ENCODE measurements around the gene DLX1.
"Not testable (repeated sequence)": the region's sequence is repeated elsewhere in the genome, so short reads cannot be mapped to it uniquely, and the experiment has no call there.

The DLX1 gene

DNA sequence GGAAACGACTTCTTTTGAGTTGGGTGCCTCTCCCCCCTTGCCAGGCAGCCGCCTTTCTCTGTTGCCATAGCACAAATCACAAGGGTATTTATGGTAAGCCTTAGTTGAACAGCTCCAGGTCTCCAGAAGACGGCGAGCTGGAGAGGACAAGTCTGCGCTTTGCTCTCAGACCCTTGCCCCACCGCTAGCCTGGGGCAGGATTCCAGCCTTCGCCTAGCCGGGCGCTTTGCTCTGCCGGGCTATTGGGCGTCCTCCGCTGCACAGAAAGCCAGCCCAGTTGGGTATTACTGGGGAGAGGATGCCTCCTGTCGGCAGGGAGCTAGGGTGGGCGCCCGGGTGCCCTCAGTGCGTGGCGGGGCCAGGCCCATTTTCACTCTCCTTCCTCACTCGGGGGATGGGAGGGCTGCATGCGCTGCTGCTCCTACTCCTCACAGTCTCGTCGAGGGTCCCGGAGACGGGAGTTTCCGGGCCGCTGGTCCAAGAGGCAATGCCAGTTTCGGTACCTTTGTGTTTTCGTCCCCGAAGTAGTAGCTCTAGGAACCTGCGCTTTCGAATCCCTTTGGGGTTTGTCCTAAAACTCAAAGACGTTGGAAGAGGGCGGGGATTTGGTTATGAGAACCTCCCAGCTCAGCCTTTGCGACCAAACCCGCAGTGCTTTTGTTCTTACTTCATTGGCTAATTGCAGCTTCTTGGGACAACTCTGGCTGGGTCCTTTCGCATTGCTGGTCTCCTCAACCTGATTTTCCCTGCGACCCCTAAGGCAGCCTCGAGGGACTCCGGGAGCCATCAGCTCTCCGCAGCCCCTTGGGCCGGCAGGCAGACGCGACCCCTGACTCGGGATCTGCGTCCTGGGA lies 21.0 kb downstream of the DLX1 start:
- TF ChIP-seq, protein P1, sequence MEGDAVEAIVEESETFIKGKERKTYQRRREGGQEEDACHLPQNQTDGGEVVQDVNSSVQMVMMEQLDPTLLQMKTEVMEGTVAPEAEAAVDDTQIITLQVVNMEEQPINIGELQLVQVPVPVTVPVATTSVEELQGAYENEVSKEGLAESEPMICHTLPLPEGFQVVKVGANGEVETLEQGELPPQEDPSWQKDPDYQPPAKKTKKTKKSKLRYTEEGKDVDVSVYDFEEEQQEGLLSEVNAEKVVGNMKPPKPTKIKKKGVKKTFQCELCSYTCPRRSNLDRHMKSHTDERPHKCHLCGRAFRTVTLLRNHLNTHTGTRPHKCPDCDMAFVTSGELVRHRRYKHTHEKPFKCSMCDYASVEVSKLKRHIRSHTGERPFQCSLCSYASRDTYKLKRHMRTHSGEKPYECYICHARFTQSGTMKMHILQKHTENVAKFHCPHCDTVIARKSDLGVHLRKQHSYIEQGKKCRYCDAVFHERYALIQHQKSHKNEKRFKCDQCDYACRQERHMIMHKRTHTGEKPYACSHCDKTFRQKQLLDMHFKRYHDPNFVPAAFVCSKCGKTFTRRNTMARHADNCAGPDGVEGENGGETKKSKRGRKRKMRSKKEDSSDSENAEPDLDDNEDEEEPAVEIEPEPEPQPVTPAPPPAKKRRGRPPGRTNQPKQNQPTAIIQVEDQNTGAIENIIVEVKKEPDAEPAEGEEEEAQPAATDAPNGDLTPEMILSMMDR (IDR thresholded peaks at IDR 0.05; ENCODE audit: low read depth, low read length), result peak; percentile 47; the same call in 1 of the 2 replicates
- H3K4me3 ChIP-seq (ENCODE audit: low read depth, low read length), result peak overlapping the region; percentile 55

DNA sequence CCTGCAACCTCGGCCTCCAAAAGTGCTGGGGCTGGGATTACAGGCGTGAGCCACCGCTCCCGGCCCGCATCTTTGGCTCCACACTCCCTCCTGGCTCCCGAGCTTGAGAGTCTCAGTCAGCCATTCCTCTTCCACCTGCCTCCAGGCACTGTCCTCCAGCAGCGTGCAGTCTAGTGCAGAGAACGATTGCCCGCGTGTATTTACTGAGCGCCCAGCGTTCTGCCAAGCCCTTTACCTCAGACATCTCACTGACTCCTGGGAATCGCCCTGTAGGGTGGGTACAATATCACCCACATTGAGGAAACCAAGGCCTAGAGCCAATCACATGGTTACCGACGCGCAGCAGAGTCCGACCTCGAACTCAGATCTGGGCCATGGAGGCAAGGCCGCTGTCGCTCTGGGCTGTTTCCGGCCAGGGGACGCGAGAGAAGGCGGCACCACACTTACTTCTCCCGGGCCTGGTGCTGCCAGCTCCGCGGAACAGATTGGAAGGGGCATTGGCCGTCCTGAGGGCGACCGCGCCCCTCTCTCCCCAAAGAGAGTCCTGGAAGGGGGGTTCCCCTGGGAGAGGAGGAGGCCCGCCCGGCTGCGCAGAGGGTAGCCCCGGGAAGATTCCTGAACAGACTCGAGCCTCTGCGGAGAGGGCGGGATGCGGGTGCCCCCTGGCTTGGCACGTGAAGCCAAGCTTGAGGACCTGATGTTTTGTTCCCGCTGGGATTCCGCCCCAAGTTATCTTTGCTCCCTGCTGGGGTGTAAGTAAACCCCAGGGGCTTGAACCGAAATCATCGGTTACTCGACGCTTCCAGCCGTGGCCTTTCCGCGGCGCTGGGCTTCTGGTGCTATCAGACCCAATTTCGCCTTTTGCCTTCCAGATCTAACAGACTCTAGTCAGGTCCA lies 22.6 kb downstream of the DLX1 start:
- no peak overlapping the region for H3K4me3 ChIP-seq (ENCODE audit: low read depth, low read length)
- TF ChIP-seq, protein P1 (IDR thresholded peaks at IDR 0.05; ENCODE audit: low read depth, low read length), result no peak

DNA sequence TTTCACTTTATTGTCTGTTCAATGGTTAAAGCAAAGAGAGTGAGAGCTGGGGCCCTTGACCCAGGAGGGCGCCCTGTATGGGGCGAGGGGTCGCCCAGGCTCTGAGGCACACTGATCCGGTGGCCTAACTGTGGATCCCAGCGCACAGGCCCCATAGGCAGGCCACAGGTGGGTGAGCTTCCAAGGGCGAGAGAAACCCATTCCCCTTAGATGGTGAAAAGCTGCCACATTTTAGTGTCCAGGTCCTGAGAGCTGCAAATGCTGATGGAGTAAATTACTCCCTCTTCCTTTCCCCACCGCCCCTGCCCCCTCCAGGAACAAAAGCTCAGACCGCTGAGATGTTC lies 23.3 kb downstream of the DLX1 start:
- no peak overlapping the region for H3K4me3 ChIP-seq (ENCODE audit: low read depth, low read length)
- TF ChIP-seq, protein P1 (IDR thresholded peaks at IDR 0.05; ENCODE audit: low read depth, low read length), result no peak

DNA sequence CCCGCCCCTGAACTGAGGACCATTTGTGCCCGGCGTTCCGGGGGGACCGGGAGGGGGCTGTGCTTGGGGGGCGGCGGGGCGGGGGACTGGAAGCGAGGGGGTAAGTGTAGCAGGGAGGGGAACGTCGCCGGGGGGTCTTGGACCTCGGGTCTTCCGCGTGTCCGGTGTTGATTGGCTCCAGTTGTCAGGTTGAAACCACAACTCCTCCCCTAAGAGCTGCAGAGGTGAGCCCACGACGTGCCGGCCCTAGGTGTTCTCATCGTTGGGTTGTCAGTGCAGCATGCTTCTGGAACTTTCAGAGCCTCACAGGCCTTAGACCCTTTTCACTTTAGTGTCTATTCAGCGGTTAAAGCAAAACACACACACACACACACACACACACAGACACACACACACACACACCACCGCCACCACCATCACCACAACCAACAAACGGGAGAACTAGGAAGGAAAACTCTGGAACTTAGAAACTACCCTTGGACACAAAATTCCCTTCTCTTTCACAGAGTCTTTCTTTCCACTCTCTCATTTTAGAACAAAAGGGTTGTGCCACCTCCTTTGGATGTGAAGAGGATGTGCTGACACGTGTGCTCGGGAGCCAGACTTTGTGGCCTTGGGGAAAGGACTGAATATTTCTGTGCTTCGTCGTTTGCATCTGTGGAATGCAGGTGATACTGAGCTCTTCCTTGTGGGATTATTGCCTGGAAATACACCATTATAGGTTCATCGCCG lies 24.1 kb downstream of the DLX1 start:
- no peak overlapping the region for H3K4me3 ChIP-seq (ENCODE audit: low read depth, low read length)
- TF ChIP-seq, protein P1 (IDR thresholded peaks at IDR 0.05; ENCODE audit: low read depth, low read length), result no peak

DNA sequence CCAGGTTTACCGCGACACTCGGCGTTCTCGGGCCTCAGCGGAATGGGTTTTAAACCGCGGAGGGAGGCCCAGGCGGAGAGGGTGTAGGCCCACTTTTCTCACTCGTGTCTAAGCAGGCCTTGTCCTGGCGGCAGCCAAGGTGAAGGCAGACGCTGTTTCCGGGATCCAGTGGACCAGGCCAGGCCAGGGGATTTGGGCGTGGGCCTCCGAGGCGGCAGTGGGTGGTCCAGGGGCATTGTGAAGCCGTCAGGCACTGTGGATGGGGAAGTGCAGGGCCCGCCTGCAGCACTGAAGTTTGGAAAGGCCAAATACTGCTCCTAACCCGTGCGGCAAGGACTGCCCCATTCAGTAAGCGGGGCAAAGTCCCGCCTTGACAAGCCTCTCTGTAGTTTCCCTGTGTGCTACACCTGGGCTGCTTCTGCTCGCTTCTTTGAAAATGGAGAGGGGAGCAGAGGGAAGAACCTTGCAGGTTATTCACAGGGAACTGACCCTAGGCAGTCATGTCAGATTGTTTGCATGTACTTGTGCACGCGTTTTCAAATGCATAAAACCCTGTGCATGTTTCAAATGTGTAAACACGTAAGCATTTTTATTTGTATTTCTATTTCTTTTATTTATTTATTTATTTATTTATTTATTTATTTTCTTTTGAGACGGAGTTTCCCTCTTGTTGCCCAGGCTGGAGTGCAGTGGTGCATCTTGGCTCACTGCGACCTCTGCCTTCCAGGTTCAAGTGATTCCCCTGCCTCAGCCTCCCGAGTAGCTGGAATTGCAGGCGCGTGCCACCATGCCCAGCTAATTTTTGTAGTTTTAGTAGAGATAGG lies 24.9 kb downstream of the DLX1 start:
- H3K4me3 ChIP-seq (ENCODE audit: low read depth, low read length), result no peak overlapping the region
- TF ChIP-seq, protein P1 (IDR thresholded peaks at IDR 0.05; ENCODE audit: low read depth, low read length), result no peak

DNA sequence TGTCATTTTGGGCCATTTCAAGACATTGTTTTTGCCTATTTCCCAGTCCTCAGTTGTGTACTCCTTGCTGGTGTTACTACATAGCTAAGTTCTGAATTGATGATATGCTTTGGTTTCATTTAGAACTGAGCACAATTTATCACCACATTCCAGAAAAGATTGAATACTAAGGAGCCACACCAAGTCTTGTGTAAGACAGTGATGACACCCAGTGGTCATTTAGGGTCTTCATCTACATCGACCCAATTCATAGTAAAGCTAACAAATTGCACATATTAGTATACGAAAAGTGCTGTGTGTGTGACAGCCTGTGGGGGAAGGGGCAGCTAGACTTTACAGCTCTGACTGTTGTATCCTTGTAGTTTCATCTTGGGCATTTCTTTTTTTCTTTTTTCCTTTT lies 28.3 kb downstream of the DLX1 start:
- TF ChIP-seq, protein P1 (IDR thresholded peaks at IDR 0.05; ENCODE audit: low read depth, low read length), result no peak; the same call in 1 of the 2 replicates
- H3K4me3 ChIP-seq (ENCODE audit: low read depth, low read length), result no peak overlapping the region

DNA sequence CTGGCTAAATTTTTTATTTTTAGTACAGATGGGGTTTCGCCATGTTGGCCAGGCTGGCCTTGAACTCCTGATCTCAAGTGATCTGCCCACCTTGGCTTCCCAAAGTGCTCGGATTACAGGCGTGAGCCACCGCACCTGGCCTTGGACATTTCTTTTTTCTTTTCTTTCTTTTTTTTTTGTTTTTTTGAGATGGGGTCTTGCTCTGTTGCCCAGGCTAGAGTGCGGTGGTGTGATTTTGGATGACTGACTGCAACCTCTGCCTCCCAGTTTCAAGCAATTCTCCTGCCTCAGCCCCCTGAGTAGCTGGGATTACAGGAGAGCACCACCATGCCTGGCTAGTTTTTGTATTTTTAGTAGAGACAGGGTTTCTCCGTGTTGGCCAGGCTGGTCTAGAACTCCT lies 28.9 kb downstream of the DLX1 start:
- not testable (repeated sequence) for H3K4me3 ChIP-seq (ENCODE audit: low read depth, low read length)

Measured in WI38 (cell line).